H1 (cell line): ENCODE results near the gene SPPL2B.

Experiments
- CEBPB ChIP-seq: IDR thresholded peaks from 2 replicates; pipeline ENCODE4 v1.6.1; 2012; ENCODE audit warnings: low read depth, low read length
- CTCF ChIP-seq, 3 experiments: IDR thresholded peaks; 1 replicate in 2 of 3; 2 replicates in 1 of 3; pipeline versions ENCODE4 v1.5.1 to v1.6.1; 2011; ENCODE audit warnings: low read length in 3 of 3, mild to moderate bottlenecking in 3 of 3, inconsistent platforms in 2 of 3, low read depth in 1 of 3, moderate library complexity in 1 of 3; ENCODE audit not compliant: insufficient read depth in 1 of 3; ENCODE audit errors: control extremely low read depth in 1 of 3
- EP300 ChIP-seq, 2 experiments: IDR thresholded peaks; 1 replicate in 1 of 2; 2 replicates in 1 of 2; pipeline ENCODE4 v1.6.1; 2011 to 2012; ENCODE audit warnings: low read depth in 2 of 2, low read length in 2 of 2, mild to moderate bottlenecking in 2 of 2, borderline replicate concordance in 1 of 2, inconsistent platforms in 1 of 2, moderate library complexity in 1 of 2
- HDAC2 ChIP-seq, 2 experiments: fragments of 300-600 bp in 1 of 2; sonication (generic) in 1 of 2; IDR thresholded peaks; 2 replicates each; pipeline ENCODE4 v1.6.1; 2011 to 2012; ENCODE audit warnings: low read depth in 2 of 2, low read length in 2 of 2, mild to moderate bottlenecking in 2 of 2, moderate library complexity in 2 of 2, borderline replicate concordance in 1 of 2, inconsistent platforms in 1 of 2
- JUND ChIP-seq: IDR thresholded peaks from 2 replicates; pipeline ENCODE4 v1.6.1; 2011; ENCODE audit warnings: mild to moderate bottlenecking, improper control_type of control experiment, low read length
- POLR2A ChIP-seq, 2 experiments: IDR thresholded peaks; 1 replicate in 1 of 2; 2 replicates in 1 of 2; pipeline ENCODE4 v1.6.1; 2011; ENCODE audit warnings: low read depth in 2 of 2, low read length in 2 of 2, mild to moderate bottlenecking in 2 of 2; ENCODE audit errors: control extremely low read depth in 1 of 2
- POLR2AphosphoS5 ChIP-seq: IDR thresholded peaks from 2 replicates; pipeline ENCODE4 v1.6.1; 2011; ENCODE audit warnings: low read depth, low read length
- RAD21 ChIP-seq, 2 experiments: IDR thresholded peaks in 1 of 2; conservative IDR thresholded peaks in 1 of 2; 2 replicates each; pipeline ENCODE4 v1.6.1; 2011; ENCODE audit warnings: low read depth in 2 of 2, low read length in 2 of 2, improper control_type of control experiment in 1 of 2, inconsistent platforms in 1 of 2, mild to moderate bottlenecking in 1 of 2, moderate library complexity in 1 of 2
- RFX5 ChIP-seq: IDR thresholded peaks from 2 replicates; pipeline ENCODE4 v1.6.1; 2011; ENCODE audit warnings: low read depth, low read length, improper control_type of control experiment, borderline replicate concordance
- SIN3A ChIP-seq, 2 experiments: IDR thresholded peaks in 1 of 2; conservative IDR thresholded peaks in 1 of 2; 2 replicates each; pipeline ENCODE4 v1.6.1; 2011 to 2012; ENCODE audit warnings: low read length in 2 of 2, improper control_type of control experiment in 1 of 2, low read depth in 1 of 2, mild to moderate bottlenecking in 1 of 2
- SRF ChIP-seq: IDR thresholded peaks from 2 replicates; pipeline ENCODE4 v1.6.1; 2011; ENCODE audit warnings: mild to moderate bottlenecking, low read depth, low read length, moderate library complexity
- TAF1 ChIP-seq: IDR thresholded peaks from 2 replicates; pipeline ENCODE4 v1.6.1; 2011; ENCODE audit warnings: mild to moderate bottlenecking, low read depth, low read length
- TF ChIP-seq, protein P1 (sequence below): IDR thresholded peaks from 2 replicates; pipeline ENCODE4 v1.6.1; 2012; ENCODE audit warnings: inconsistent platforms

GRCh38 chr19:2282062-2282861, 46.2 kb upstream of the SPPL2B start, which contains the start of gene PEAK3:
- no peak; a peak in 1 of 4 replicates for TF ChIP-seq RAD21 (IDR thresholded peaks at IDR 0.05 in 1 of 2, conservative IDR thresholded peaks at IDR 0.05 in 1 of 2; ENCODE audit: low read depth in 2 of 2, low read length in 2 of 2)
- no peak for TF ChIP-seq CTCF (IDR thresholded peaks at IDR 0.05; ENCODE audit: control extremely low read depth in 1 of 3, insufficient read depth in 1 of 3, low read depth in 1 of 3, low read length in 3 of 3)
- no peak for TF ChIP-seq CEBPB
- TF ChIP-seq HDAC2 (IDR thresholded peaks at IDR 0.05; ENCODE audit: borderline replicate concordance in 1 of 2, low read depth in 2 of 2, low read length in 2 of 2): no peak
- TF ChIP-seq, protein P1, sequence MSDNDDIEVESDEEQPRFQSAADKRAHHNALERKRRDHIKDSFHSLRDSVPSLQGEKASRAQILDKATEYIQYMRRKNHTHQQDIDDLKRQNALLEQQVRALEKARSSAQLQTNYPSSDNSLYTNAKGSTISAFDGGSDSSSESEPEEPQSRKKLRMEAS: no peak
- 0 out of 4 replicates have a peak, but pooled peaks of 1 of the 2 experiments have one; percentile 23 for TF ChIP-seq SIN3A (conservative IDR thresholded peaks at IDR 0.05 in 1 of 2, IDR thresholded peaks at IDR 0.05 in 1 of 2; ENCODE audit: low read depth in 1 of 2, low read length in 2 of 2)
- TF ChIP-seq POLR2AphosphoS5: no peak
- no peak for TF ChIP-seq JUND
- no peak for TF ChIP-seq TAF1
- no peak for TF ChIP-seq RFX5
- TF ChIP-seq SRF: no peak
- no peak for TF ChIP-seq EP300 (IDR thresholded peaks at IDR 0.05; ENCODE audit: borderline replicate concordance in 1 of 2, low read depth in 2 of 2, low read length in 2 of 2)
- no peak for TF ChIP-seq POLR2A (IDR thresholded peaks at IDR 0.05; ENCODE audit: control extremely low read depth in 1 of 2, low read depth in 2 of 2, low read length in 2 of 2)
